ENCODE measurements around the gene ZNF362. TPM values are rescaled to one million over a fixed set of nuclear protein-coding genes. Genes with fewer than 3 reads are reported as not detected.

The ZNF362 gene
- total and polyA plus RNA-seq, 2 of the 13 experiments (the other 11 are each of a cell fraction or from before 2014, with no cell fraction given) = 8.3 to 14.2 TPM

DNA sequence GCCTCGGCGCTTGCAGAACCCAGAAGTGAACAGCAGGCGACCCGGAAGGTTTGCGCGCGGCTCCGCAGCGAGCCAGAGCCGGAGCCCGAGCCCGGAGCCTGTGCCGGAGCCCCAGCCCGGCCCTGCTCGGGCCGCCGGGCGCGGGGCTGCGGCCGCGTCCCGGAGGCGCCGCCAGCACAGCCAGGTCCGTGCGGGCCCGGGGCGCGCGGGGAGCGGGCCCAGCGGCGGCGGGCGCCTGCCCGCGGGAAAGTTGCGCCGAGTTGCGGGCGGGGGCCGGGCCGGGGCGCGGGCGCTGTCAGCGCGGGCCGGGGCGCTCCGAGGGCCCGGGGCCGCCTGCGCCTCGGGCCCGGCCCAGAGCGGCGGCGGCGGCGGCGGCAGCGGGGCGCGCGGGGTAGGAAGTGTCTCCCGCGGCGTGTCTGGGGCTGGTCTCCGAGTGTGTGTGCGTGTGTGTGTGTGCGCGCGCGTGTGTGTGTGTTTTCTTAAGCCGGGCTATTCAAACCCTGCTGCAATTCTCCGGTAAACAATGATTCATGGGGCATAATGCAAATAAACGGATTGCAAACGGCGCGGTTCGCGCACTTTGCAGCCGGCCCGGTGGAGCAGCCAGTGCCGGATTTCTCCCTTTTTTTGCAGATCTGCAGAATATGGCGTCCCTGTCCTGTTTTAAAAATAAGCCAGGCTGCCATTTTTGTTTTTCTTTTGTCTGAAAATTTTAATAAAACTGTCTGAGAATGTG, at the start of gene ZNF362 (continued):
- TF ChIP-seq ZNF281 (CRISPR knock-in tag; IDR thresholded peaks at IDR 0.05; ENCODE audit: borderline replicate concordance) (no peak), ZNF567 (CRISPR knock-in tag; IDR thresholded peaks at IDR 0.05; ENCODE audit: borderline replicate concordance) (no peak), GRHL1 (CRISPR knock-in tag; conservative IDR thresholded peaks at IDR 0.05) (no peak), ZNF574 (CRISPR knock-in tag; IDR thresholded peaks at IDR 0.05) (peak; percentile 34; the same call in 1 of the 2 replicates), GABPA (IDR thresholded peaks at IDR 0.05; ENCODE audit: low read depth, low read length) (peak; percentile 39), GABPA (CRISPR knock-in tag; IDR thresholded peaks at IDR 0.05; ENCODE audit: low read depth) (no peak; the same call in 1 of the 2 replicates), ZNF564 (CRISPR knock-in tag; IDR thresholded peaks at IDR 0.05) (peak; percentile 25; the same call in 1 of the 2 replicates), NFYB (CRISPR knock-in tag; IDR thresholded peaks at IDR 0.05) (no peak)
- TF ChIP-seq, protein P1, sequence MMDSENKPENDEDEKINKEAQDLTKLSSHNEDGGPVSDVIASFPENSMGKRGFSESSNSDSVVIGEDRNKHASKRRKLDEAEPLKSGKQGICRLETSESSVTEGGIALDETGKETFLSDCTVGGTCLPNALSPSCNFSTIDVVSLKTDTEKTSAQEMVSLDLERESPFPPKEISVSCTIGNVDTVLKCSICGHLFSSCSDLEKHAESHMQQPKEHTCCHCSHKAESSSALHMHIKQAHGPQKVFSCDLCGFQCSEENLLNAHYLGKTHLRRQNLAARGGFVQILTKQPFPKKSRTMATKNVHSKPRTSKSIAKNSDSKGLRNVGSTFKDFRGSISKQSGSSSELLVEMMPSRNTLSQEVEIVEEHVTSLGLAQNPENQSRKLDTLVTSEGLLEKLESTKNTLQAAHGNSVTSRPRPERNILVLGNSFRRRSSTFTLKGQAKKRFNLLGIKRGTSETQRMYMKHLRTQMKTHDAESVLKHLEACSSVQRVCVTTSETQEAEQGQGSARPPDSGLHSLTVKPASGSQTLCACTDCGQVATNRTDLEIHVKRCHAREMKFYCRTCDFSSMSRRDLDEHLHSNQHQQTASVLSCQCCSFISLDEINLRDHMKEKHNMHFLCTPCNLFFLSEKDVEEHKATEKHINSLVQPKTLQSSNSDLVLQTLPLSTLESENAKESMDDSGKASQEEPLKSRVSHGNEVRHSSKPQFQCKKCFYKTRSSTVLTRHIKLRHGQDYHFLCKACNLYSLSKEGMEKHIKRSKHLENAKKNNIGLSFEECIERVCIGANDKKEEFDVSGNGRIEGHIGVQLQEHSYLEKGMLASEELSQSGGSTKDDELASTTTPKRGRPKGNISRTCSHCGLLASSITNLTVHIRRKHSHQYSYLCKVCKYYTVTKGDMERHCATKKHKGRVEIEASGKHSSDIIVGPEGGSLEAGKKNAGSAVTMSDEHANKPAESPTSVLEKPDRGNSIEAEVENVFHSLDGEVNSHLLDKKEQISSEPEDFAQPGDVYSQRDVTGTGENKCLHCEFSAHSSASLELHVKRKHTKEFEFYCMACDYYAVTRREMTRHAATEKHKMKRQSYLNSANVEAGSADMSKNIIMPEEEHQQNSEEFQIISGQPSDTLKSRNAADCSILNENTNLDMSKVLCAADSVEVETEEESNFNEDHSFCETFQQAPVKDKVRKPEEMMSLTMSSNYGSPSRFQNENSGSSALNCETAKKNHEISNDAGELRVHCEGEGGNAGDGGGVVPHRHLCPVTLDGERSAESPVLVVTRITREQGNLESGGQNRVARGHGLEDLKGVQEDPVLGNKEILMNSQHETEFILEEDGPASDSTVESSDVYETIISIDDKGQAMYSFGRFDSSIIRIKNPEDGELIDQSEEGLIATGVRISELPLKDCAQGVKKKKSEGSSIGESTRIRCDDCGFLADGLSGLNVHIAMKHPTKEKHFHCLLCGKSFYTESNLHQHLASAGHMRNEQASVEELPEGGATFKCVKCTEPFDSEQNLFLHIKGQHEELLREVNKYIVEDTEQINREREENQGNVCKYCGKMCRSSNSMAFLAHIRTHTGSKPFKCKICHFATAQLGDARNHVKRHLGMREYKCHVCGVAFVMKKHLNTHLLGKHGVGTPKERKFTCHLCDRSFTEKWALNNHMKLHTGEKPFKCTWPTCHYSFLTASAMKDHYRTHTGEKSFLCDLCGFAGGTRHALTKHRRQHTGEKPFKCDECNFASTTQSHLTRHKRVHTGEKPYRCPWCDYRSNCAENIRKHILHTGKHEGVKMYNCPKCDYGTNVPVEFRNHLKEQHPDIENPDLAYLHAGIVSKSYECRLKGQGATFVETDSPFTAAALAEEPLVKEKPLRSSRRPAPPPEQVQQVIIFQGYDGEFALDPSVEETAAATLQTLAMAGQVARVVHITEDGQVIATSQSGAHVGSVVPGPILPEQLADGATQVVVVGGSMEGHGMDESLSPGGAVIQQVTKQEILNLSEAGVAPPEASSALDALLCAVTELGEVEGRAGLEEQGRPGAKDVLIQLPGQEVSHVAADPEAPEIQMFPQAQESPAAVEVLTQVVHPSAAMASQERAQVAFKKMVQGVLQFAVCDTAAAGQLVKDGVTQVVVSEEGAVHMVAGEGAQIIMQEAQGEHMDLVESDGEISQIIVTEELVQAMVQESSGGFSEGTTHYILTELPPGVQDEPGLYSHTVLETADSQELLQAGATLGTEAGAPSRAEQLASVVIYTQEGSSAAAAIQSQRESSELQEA (CRISPR knock-in tag; IDR thresholded peaks at IDR 0.05; ENCODE audit: not compliant biosample characterization) = no peak

Data from HepG2 (cell line).